Endothelial cell (in vitro differentiated cells): ENCODE results near the gene TMTC3. TPM values are rescaled to one million over a fixed set of nuclear protein-coding genes. Genes with fewer than 3 reads are reported as not detected.

Experiments used
- DNase-seq: peaks from one replicate; pipeline ENCODE4 v3.0.0; 2021; ENCODE audit warnings: low spot score
- H3K27ac Mint-ChIP-seq: one replicate; pipeline ENCODE4 v1.8.0; 2021; ENCODE audit warnings: mixed read lengths, inconsistent platforms; ENCODE audit not compliant: unreplicated experiment
- H3K27me3 Mint-ChIP-seq: one replicate; pipeline ENCODE4 v1.8.0; 2021; ENCODE audit warnings: mild to moderate bottlenecking, moderate library complexity, mixed read lengths, inconsistent platforms; ENCODE audit not compliant: unreplicated experiment
- H3K36me3 Mint-ChIP-seq: one replicate; pipeline ENCODE4 v1.8.0; 2021; ENCODE audit warnings: mild to moderate bottlenecking, low read depth, mixed read lengths, inconsistent platforms; ENCODE audit not compliant: unreplicated experiment
- H3K4me1 Mint-ChIP-seq: one replicate; pipeline ENCODE4 v1.8.0; 2021; ENCODE audit warnings: mild to moderate bottlenecking, mixed read lengths, inconsistent platforms; ENCODE audit not compliant: unreplicated experiment
- H3K4me3 Mint-ChIP-seq: one replicate; pipeline ENCODE4 v1.8.0; 2021; ENCODE audit warnings: mild to moderate bottlenecking, mixed read lengths, inconsistent platforms; ENCODE audit not compliant: unreplicated experiment
- H3K9me3 Mint-ChIP-seq: one replicate; pipeline ENCODE4 v1.8.0; 2021; ENCODE audit warnings: mixed read lengths, inconsistent platforms; ENCODE audit not compliant: unreplicated experiment
- CTCF ChIP-seq: fragments of 200-600 bp; sonication (generic); IDR thresholded peaks from one replicate; pipeline ENCODE4 v1.5.0; 2021; ENCODE audit warnings: antibody characterized with exemption; ENCODE audit not compliant: unreplicated experiment
- total RNA-seq: library from RNA; stranded (reverse); fragmentation: NEBNext Ultra II Directional; extraction: Animal tissue kit (Norgen Biotek cat#: 25700); gene quantifications from one replicate; pipeline ENCODE4 v1.2.1, GENCODE V29; 2021; ENCODE audit not compliant: unreplicated experiment

The TMTC3 gene
- total RNA-seq, 1 donor from 2014 or later = 21.4 TPM

- Mint-ChIP-seq H3K27me3 (no peaks in the 10 kb centered on the region), H3K36me3 (no peaks in the 10 kb centered on the region), H3K4me1 (peaks cover 3% of the 10 kb centered on the region), H3K9me3 (no peaks in the 10 kb centered on the region), H3K4me3 (no peak overlapping the region), H3K27ac (no peak overlapping the region)
- no peak for TF ChIP-seq CTCF
- DNase-seq = no peak
Measured at GRCh38 chr12:88243982-88244381, 101.9 kb downstream of the TMTC3 start.

GRCh38 chr12:88245905-88246304 is 103.8 kb downstream of the TMTC3 start:
- Mint-ChIP-seq H3K9me3 (no peaks in the 10 kb centered on the region), H3K4me3 (no peak overlapping the region), H3K27me3 (no peaks in the 10 kb centered on the region), H3K36me3 (no peaks in the 10 kb centered on the region), H3K27ac (no peak overlapping the region), H3K4me1 (peaks cover 3% of the 10 kb centered on the region)
- DNase-seq = no peak
- no peak for TF ChIP-seq CTCF

GRCh38 chr12:88247241-88247643 is 105.1 kb downstream of the TMTC3 start:
- no peaks in the 10 kb centered on the region for H3K9me3 Mint-ChIP-seq
- no peaks in the 10 kb centered on the region for H3K36me3 Mint-ChIP-seq
- no peak for DNase-seq
- H3K4me3 Mint-ChIP-seq = no peak overlapping the region
- H3K4me1 Mint-ChIP-seq = peaks cover 3% of the 10 kb centered on the region
- TF ChIP-seq CTCF = no peak
- no peaks in the 10 kb centered on the region for H3K27me3 Mint-ChIP-seq
- no peak overlapping the region for H3K27ac Mint-ChIP-seq

- H3K27ac Mint-ChIP-seq = no peak overlapping the region
- TF ChIP-seq CTCF = no peak
- peaks cover 3% of the 10 kb centered on the region for H3K4me1 Mint-ChIP-seq
- H3K4me3 Mint-ChIP-seq = no peak overlapping the region
- H3K36me3 Mint-ChIP-seq = no peaks in the 10 kb centered on the region
- no peak for DNase-seq
- H3K27me3 Mint-ChIP-seq = peaks cover 1% of the 10 kb centered on the region
- no peaks in the 10 kb centered on the region for H3K9me3 Mint-ChIP-seq
Measured at GRCh38 chr12:88248606-88249005, 106.5 kb downstream of the TMTC3 start.

Other genes with a start within 250 kb of the TMTC3 start
- not detected for gene C12orf50, start 112.9 kb upstream of the TMTC3 start, total RNA-seq
- gene CEP290, start 219 bp upstream of the TMTC3 start, total RNA-seq = 13.9 TPM